Astrocyte of the hippocampus (primary cell): Measurements from ENCODE around the gene GPATCH4.
"Not testable (repeated sequence)": the region's sequence is repeated elsewhere in the genome, so short reads cannot be mapped to it uniquely, and the experiment has no call there.

ENCODE experiments used
- DNase-seq: peaks from one replicate; pipeline ENCODE4 v3.0.0; 2011; ENCODE audit warnings: low read depth, low spot score

GPATCH4 gene

DNA sequence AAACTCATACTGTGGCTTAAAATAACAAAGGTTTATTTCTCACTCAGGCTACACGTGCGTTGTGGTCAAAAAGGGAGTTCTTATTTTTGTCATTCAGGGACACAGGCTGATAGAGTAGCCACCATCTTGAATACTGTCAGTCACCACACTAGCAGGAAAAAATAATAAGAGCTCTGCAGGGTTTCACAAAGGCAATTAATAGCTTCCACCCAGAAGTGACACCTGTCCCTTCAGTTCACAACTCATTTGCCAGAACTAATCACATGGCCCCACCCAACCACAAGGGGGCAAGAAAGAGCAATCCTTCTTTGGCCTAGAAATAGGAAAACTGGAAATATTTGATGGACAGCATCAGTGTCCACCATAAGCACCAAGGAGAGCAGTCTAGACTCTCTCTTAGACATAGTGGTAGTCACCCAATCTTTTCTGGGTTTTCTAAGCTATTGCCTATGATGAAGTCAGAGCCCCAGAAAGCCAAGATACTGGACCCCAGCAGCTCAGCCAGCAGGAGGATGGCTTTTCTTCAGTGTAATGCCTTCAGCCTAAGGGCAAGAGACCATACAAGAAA, 26.1 kb upstream of the GPATCH4 start:
- DNase-seq, result peak; percentile 68

DNA sequence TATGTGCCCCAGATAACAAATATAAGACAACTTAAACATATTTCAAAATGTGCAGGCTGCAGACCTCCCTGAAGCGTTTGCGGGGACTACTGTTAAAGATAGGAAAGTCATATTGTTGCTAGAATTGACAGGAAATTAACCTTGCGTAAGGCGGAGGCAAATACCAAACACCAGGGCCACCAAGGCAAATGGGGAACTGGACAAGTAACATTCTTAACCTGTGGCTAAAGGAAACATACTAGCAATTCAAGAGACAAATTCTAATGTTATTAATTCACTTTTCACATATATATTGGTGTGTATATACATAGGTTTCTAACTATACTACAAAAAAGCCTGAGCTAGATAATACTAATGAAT, 24.8 kb upstream of the GPATCH4 start:
- DNase-seq, result no peak

DNA sequence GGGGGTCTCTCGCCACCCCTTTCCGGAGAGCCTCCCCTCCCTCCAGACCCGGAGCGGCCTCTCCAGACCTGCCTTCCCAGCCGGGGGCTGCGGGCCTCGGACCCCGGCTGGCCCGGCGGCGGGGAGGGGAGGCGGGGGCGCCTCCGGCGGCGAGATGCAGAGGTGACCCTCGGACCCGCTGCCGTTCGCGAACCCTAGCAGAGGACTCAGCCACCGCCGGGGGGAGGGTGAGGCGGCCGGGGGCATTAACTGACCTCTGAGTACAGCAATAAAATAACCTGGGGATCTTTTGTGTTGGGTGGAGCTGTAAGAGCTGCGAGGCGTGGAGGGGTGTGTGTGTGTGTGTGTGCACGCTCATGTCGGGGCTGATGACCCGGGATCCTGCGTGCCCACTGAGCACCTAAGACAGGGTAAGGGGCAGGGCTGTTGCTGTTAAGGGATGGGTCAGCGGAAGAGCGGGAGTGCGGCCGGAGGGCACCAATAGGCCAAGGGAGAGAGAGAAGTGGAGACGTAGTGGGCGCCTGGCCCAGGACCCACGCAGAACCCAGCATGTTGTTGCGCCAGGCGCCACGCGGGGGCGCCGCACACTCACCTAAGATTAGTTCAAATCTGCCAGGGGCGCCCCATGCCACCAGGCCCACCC, 24.3 kb upstream of the GPATCH4 start:
- peak; percentile 75 for DNase-seq

DNA sequence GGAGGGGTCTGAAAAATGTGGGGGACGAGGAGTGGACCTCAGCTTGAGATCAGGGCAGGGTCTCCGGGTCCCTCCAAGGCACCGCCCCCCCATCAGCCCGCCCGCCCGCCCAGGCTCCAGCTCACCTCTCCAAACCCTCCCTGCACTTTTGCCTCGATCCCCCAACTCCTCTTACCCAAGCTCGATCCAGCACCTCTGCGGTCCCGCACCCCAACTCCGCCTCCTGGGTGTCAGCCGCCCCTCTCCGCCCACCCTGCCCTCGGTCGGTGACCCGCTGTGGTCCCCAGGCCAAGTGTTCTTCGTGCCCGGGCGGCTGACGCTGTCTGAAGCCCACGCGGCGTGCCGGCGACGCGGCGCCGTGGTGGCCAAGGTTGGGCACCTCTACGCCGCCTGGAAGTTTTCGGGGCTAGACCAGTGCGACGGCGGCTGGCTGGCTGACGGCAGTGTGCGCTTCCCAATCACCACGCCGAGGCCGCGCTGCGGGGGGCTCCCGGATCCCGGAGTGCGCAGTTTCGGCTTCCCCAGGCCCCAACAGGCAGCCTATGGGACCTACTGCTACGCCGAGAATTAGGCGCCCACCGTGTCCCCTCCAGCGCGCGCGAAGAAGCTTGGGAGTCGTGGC, 23.6 kb upstream of the GPATCH4 start:
- DNase-seq, result no peak

DNA sequence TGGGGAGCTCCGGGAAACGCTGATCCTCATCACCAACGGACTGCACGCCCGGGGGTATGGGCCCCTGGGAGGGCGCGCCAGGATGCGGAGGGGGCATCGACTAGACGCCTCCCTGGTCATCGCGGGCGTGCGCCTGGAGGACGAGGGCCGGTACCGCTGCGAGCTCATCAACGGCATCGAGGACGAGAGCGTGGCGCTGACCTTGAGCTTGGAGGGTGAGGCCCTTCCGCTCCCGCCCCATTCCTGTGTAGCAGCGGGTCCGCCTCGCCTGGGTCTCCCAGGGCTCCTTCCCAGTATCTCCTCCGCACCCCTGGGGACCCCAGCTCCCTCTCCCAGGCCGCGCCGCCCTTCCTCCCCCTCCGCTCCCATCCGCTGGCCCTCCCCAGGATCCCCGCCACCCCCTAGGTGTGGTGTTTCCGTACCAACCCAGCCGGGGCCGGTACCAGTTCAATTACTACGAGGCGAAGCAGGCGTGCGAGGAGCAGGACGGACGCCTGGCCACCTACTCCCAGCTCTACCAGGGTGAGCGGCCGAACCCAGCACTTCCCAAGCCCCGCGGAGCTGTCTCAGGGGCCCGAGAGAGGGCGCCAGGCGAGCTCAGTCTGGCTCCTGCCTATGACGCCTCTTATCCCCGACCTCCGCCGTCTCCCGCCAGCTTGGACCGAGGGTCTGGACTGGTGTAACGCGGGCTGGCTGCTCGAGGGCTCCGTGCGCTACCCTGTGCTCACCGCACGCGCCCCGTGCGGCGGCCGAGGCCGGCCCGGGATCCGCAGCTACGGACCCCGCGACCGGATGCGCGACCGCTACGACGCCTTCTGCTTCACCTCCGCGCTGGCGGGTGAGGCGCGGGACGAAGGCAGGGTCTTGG, 22.9 kb upstream of the GPATCH4 start:
- DNase-seq, result peak; percentile 70

DNA sequence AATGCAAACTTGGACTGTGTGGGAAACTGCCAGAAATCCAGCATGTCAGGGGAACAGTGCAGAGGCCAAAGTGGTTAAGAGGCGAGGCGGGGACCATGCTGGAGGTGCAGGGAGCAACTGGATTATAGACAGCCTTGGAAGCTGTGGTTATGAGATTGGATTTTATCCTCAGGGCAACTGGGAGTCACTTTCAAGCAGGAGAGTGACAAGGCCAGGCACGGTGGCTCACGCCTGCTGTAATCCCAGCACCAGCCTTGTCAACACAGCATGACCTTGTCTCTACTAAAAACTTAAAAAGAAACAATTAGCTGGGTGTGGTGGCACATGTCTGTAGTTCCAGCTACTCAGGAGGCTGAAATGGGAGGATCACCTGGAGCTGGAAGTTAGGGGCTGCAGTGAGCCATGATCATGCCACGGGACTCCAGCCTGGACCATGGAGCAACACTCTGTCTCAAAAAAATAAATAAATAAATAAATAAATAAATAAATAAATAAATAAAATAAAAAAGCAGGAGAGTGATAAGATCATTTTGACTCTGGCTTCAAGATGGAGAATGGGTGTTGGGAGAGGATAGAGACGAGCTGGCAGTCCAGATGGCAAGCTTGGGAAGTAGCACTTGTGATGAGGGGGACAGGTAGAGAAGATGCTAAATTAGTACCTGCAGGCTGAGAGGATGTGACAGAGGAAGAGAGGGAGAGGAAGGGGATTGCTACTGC, 21.5 kb upstream of the GPATCH4 start:
- no peak for DNase-seq

DNA sequence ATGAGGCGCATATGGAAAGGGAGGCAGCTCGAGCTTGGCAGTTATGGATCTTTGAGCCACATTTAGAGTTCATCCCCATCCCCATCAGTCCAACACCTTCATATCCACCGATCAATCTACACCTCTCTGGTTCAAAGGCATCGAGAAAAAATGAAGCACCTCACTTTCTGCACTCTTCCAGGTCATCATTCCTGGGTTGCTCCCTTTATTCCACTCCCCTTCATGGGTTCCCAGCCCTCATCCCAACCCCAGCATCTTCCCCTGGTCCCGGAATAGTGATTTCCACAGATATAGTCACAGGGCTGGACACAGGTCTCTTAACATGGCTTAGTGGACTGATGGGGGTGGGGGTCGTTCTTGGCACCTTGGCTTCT, 18.3 kb upstream of the GPATCH4 start:
- DNase-seq, result no peak

DNA sequence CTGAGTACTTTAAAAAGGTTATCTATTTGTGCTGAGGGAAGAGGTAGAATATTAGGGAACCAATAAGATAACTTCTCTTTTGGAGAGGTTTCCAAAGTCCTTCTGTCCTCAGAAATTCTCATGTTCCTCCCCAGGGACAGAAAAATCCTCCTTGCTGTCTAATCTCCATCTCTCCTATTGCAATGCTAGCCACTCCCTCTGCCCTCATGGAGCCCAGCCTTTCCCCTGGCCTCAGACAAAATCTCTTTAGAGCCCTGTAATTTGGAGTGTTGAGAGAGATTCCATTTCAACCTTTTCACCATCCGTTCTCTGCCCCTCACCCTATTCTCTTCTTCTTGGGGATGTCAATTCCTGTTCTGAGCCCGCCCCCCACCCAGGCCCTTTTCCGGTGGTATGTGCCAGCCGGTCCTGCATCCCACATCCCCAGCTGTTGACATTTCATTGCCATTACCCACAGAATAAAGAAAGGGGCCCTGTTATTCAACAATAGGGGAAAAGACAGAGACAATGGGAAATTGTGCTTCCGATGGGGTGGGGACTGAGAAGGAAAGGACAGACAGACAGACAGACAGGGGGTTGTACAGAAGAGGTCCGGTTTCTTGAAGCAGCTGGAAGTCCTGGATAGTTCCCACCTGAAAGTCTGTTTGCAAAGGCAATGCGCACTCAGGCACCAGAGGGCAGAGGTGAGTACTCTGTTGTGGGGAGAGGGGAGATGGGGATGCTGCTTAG, 17.7 kb upstream of the GPATCH4 start, which contains the start of gene HAPLN2:
HAPLN2 (plus strand) TSS at position 563 of the 729 bp plus-strand sequence. CDS start 4,076 bp downstream, outside the sequence.
- DNase-seq, result peak; percentile 32

DNA sequence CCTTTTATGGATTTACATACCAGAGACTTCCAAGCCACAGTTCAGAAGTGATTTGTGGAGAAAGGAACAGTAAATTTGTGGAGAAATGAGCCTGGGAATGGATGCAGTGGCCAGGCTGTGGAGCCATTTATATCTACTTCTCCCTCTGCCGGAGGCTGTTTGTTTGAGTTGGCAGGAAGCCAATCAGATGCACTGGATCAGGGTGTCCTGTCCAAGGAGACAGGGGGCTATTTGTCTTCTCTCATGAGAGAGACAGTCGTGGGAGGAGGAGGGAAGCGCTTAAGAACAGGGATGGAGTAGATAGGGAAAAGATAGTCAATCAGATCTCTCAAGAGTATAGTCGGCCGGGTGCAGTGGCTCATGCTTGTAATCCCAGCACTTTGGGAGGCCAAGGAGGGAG, 15.2 kb upstream of the GPATCH4 start:
- peak; percentile 39 for DNase-seq

DNA sequence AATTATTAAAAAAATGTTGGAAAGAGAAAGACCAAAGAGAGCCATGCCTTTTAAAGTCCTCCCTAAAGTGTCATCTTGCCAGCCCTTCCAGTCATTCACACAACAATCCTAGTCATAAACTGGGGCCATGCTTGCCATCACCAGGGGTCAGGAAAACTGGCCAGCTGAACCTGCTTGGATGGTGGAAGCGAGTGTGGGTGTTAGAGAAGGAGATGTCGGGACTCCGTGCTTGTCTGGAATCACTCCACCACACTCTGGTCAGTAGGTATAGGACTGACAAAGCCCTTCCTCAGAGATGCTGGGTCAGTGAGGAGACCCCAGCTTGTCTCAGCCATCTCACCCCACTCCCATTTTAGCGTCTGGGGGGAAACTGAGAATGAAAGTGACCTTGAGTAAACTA, 14.7 kb upstream of the GPATCH4 start:
- DNase-seq, result no peak

DNA sequence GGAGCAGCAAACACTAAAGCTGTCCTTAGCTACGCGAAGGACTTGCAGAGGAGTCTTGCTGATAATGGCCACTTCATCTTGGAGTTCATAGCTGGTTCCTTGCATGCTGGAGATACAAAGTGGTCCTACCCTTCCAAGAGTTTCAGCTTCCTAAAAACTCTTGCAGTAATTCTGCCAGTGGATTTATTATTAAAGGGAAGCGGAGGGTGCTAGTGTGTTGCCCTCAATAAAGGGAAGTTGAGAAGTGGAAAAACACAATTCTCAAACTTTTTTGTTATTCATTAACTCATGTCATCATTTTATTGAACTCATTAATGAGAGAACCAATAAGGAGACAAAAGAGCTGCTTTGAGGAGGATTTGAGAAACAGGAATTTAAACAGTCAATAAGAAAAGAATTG, 11.4 kb upstream of the GPATCH4 start:
- DNase-seq, result no peak

DNA sequence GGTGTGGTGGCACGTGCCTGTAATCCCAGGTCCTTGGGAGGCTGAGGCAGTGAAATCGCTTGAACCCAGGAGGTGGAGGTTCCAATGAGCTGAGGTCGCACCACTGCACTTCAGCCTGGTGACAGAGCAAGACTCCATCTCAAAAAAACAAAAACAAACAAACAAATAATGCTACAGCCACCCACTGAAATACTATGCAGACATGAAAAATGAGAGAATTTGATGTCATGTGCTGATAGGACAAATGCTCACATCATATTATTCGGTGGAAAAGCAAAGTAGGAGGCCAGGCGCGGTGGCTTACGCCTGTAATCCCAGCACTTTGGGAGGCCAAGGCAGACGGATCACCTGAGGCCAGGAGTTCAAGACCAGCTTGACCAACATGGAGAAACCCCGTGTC, 8.8 kb upstream of the GPATCH4 start:
- not testable (repeated sequence) for DNase-seq

DNA sequence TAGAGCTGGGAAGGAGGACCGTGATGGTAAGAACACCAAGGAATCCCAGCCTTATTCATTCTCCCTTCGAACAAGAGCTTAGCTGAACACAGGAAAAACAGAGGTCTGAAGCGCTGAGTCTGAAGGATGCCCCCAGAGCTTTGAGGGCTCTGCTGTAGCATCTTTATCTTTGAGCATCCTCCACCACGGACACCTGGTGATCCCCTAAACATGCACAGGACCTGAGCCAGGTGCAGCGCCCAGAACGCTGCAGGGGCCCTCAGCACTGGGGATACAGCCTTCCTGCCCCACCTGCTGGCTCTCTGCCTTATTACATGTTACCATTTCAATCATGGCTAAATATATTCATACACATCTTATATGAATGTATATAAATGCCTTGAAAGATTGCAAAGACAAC, 7.7 kb upstream of the GPATCH4 start:
- peak; percentile 33 for DNase-seq

DNA sequence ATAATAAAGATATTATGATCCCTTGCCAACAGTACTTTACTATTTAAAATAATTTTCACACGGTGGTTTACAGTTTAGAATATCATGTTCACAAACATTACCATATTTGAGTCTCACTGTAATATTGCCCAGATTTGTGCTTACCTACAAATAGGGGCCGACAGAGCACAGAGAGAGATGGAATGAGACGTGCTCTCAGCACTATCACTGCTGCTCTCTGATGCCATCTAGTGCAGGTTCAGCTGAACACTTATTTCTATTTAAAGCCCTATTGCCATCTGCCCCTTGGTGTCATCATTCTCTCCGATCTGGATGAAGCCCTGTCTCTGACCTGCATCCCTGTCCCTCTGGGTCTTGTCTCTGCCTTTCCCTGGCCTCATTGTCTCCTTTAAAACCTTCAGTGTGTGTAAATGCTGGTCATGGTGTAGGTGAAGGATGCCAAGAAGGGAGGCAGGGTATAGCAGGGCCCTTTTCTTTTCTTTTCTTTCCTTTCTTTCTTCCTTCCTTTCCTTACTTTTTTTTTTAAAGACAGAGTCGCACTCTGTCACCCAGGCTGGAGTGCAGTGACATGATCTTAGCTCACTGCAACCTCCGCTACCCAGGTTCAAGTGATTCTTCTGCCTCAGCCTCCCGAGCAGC, 6.9 kb upstream of the GPATCH4 start:
- DNase-seq, result peak; percentile 78

DNA sequence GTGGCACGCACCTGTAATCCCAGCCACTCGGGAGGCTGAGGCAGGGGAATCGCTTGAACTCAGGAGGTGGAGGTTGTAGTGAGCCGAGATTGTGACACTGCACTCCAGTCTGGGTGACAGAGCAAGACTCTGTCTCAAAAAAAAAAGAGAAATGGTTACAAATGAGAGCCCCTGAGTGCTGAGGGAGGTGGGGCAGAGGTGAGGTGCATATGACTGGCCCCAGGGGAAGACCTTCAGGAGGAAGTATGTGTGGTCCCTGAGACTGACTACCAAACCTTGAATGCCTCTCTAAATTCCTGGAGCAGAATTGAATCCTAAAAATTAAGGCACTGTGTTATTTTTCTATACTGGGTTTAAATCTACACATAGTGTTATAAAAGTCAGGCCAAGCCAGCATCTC, 6.1 kb upstream of the GPATCH4 start:
- not testable (repeated sequence) for DNase-seq

DNA sequence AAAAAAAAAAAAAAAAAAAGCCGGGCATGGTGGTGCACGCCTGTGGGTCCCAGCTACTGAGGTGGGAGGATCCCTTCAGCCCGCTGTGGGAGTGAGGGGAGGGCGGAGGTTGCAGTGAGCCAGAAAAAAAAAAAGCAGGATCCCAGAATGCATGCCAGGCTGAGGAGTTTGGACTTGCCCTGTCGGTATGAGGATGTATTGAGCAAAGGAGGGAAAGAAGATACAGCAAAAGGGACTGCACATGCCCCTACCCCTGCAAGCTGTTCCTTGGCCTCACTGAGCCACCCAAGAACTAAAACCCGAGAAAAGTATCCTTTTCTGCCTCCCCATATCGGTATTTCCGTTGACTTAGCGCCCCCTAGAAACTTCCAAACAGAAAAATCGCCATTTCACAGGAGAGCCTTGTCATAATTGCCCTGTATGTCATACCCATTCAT, 1.3 kb upstream of the GPATCH4 start:
- no peak for DNase-seq

DNA sequence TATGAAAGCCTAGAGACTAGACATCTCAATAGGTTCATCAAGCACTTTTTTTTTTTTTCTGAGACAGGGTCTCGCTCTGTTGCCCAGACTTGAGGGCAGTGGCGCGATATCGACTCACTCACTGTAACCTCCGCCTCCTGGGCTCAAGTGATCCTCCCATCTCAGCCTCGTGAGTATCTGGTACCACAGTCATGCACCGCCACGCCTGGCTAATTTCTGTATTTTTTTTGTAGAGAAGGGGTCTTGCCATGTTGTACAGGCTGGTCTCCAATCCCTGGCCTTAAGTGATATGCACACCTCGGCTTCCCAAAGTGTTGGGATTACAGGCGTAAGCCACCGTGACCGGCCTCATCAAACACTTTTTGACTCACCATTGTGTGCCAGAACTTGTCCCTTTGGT, 613 bp upstream of the GPATCH4 start:
- no peak for DNase-seq

DNA sequence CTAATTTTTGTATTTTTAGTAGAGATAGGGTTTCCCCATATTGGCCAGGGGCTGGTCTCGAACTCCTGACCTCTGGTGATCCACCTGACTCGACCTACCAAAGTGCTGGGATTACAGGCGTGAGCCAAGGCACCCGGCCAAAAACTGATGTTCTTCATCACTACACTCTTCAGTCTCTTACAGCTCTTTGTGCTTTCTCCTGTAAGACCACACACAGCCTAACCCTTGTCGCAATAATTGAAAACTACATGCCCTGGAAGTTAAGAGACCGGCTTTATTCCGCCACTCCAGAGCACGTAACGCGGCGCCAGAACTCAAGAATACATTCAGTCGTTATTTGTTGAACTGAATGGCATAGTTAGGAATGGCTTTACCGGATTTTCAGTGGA, 552 bp downstream of the GPATCH4 start:
- DNase-seq, result no peak

DNA sequence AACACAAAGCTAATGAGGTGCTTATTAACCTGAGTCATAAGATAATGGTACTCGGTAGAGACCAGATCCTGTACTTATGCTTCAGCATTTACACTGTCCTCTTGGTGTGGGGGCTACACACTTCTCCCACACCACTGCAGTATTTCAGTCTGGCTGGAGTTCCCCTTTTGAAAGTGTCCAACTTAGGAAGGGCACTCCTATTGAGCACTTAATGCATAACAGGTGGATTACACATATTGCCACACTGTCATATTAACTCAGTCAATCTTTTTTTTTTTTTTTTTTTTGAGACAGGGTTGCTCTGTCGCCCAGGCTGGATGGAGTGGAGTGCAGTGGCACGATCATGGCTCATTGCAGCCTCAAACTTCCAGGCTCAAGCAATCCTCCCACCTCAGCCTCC, 1.5 kb downstream of the GPATCH4 start:
- no peak for DNase-seq

DNA sequence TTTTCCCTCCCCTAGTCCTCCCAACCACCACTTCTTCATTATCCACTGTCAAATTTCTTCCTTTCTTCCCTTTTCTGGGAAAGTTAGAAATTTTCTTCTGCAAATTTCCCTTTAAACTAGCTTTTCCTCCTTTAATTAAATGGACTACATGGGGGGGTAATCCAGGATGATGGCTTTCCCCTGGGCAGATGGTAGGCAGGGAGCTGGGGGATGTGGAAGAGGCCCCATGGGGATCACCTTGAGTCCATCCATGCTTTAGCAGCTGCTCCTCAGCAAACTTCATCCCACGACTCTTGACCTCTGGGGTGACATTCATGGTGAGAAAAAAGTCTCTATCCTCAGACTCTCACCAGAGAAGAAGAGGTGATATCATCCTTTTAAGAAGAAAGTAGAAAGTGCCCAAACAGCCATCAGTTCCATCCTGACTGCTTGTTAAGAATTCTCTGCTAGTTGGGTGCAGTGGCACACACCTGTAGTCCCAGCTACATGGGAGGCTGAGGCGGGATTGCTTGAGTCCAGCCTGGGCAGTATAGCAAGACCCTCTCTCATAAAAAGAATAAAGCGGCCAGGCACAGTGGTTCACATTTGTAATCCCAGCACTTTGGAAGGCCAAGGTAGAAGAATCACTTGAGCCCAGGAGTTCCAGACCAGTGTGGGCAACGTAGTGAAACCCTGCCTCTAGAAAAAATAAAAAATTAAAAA, 2.4 kb downstream of the GPATCH4 start:
- DNase-seq, result no peak
